Measurements from ENCODE around the gene UTP14C. TPM values are rescaled to one million over a fixed set of nuclear protein-coding genes. Genes with fewer than 3 reads are reported as not detected.

Gene UTP14C
- total and polyA plus RNA-seq, 2 donors (not counting 3 experiments of a cell fraction or from before 2014, with no cell fraction given), result 4.1 to 10.9 TPM

DNA sequence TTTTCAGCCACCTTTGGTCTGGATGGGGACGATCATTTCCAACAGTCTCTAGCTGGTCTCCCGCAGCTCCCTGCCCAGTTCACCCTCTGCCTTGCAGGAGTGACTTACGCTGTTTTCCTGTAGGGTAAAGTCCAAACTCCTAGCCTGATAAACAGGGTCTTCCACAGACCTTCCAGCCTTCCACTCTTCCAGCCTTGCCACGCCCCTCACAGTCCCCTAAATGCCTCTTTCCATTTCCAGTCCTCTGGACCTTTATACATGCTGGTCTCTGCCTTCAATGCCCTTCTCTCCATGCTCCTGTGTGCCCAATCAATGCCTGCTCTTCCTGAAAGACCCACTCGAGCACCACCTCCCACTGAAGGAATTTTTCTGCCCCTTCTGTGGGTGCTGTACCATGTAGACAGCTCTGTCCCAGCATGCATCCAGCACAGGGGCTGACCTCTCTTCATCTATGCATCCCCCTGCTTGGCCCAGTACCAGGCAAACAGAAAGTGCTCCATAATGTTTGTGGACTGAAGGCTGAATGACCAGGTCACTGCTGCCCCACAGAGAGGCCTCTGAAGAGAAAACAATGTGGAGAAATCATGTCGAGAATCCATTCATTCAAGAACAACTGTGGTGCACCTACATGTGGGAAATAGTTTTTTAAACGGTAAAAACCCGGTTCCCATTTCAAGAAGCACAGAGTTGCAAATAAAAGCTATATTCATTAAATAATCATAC, 17.8 kb upstream of the UTP14C start:
- Histone ChIP-seq H3K27me3 (ENCODE audit: control insufficient read depth in 2 of 2, insufficient read depth in 2 of 2, low read length in 2 of 2) (peaks cover 13 to 14% of the 10 kb centered on the region in 2 experiments), H3K9ac (replicated peaks; ENCODE audit: extremely low read depth, insufficient read depth, low read length) (no peak overlapping the region), H3K4me3 (replicated peaks in 1 of 3; ENCODE audit: insufficient read depth in 1 of 3, low read depth in 1 of 3, low read length in 3 of 3) (no peak overlapping the region), H3K9me1 (replicated peaks; ENCODE audit: control insufficient read depth, extremely low read depth, insufficient read depth, low read length) (no peaks in the 10 kb centered on the region), H3K36me3 (ENCODE audit: control insufficient read depth in 2 of 2, extremely low read depth in 1 of 2, insufficient read depth in 2 of 2, low read length in 2 of 2) (no peaks in the 10 kb centered on the region), H3K9me3 (replicated peaks; ENCODE audit: control insufficient read depth, insufficient read depth, low read length) (no peaks in the 10 kb centered on the region), H3K27ac (ENCODE audit: insufficient read depth, low read depth, low read length) (no peak overlapping the region), H3K4me1 (ENCODE audit: control insufficient read depth, extremely low read depth, insufficient read depth, low read length) (peaks cover 5% of the 10 kb centered on the region), H3K4me2 (ENCODE audit: insufficient read depth, low read length) (no peak overlapping the region), H3K79me2 (ENCODE audit: control insufficient read depth, insufficient read depth, low read length) (no peaks in the 10 kb centered on the region), H2AFZ (ENCODE audit: low read depth, low read length) (no peak overlapping the region), H4K20me1 (replicated peaks; ENCODE audit: control insufficient read depth, extremely low read depth, insufficient read depth, low read length) (no peaks in the 10 kb centered on the region)
- TF ChIP-seq CTCF (IDR thresholded peaks at IDR 0.05; ENCODE audit: extremely low read depth in 1 of 2, insufficient read depth in 1 of 2, low read depth in 1 of 2, low read length in 2 of 2) (no peak), MYC (IDR thresholded peaks at IDR 0.05; ENCODE audit: low read depth, low read length) (no peak), POLR2AphosphoS5 (IDR thresholded peaks at IDR 0.05; ENCODE audit: insufficient read depth, low read depth, low read length) (no peak), GATA2 (IDR thresholded peaks at IDR 0.05; ENCODE audit: insufficient read depth, insufficient read length, low read depth, low read length) (no peak), POLR2A (IDR thresholded peaks at IDR 0.05; ENCODE audit: low read depth, low read length) (no peak), FOS (IDR thresholded peaks at IDR 0.05; ENCODE audit: borderline replicate concordance, insufficient read depth, low read length) (no peak), EZH2 (IDR thresholded peaks at IDR 0.05; ENCODE audit: borderline replicate concordance, low read depth, low read length, severe bottlenecking) (no peak), JUN (IDR thresholded peaks at IDR 0.05; ENCODE audit: borderline replicate concordance, insufficient read depth, insufficient read length, low read depth) (no peak)
- TF ChIP-seq, protein P1, sequence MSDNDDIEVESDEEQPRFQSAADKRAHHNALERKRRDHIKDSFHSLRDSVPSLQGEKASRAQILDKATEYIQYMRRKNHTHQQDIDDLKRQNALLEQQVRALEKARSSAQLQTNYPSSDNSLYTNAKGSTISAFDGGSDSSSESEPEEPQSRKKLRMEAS (IDR thresholded peaks at IDR 0.05; ENCODE audit: insufficient read depth, insufficient read length), result no peak
- dilution Hi-C loops (cut with MboI; ENCODE audit: extremely low pct_ligation_motif_present, low sequenced_read_pairs) (no loop called here), intact Hi-C loops (cut with micrococcal nuclease) (no loop called here)
- ChIA-PET POLR2A (no interaction called here), CTCF (interaction anchor here (2.9 kb wide), 1 partner anchor 121 kb away, joined by 15 read pairs; no protein-coding TSS in a partner anchor)
- no TSS peak for BruUV-seq (replicated peaks)
- FAIRE-seq, result no peak
- DNase-seq (ENCODE audit: low read depth, low spot score), result no peak

Data from endothelial cell of umbilical vein (primary cell).